ENCODE measurements around the gene PRF1. TPM values are rescaled to one million over a fixed set of nuclear protein-coding genes. Genes with fewer than 3 reads are reported as not detected.
A peak's percentile ranks its signal among the peaks of the same experiment; 100 is the strongest.

PRF1 gene
- total and polyA plus RNA-seq, 8 donors: 2.6 to 15.0 (median 4.5) TPM

- peak in 2 of 4 donors; percentile 83 to 94 for DNase-seq
- ATAC-seq: no peak
- TF ChIP-seq CTCF (IDR thresholded peaks at IDR 0.05): no peak
- peaks cover 16 to 17% of the 10 kb centered on the region in 2 donors for H3K4me1 ChIP-seq
- no peaks in the 10 kb centered on the region for H3K36me3 ChIP-seq
- H3K27ac ChIP-seq: no peak overlapping the region
- intact Hi-C loops (cut with DNase I): no loop called here
- H3K9me3 ChIP-seq: no peaks in the 10 kb centered on the region
- H3K4me3 ChIP-seq: no peak overlapping the region
- no peaks in the 10 kb centered on the region for H3K27me3 ChIP-seq
Measured at GRCh38 chr10:70589762-70590654, 12.5 kb downstream of the PRF1 start.

DNA sequence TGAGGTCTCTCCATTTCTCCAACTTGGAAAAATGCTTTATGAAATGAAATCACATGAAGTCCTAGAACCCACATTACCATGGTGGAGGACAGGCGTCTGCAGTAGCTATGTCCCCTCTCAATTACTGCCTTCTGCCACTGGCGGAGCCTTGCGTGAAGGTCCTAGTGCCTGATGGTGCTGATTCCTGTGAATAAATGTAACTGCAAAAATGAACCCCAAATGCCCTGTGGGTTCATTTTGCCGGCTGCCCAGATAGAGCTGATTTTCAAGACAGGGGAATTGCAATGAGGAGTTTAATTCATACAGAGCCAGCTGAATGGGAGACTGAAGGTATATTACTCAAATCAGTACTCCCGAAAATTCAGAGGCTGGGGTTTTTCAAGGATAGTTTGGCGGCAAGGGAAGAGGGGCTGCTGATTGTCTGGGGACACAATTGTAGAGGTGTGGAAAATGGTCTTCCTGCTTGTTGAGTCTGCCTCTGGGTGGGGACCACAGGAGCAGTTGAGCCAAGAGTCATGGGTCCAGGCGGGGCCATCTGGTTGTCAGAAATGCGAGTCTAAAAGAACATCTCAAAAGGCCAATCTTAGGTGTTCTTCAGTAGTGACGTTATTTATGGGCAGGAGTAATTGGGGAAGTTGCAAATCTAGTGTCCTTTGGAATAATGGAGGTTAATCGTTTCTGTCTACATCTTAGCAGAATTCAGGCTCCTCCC, 13.5 kb downstream of the PRF1 start:
- Histone ChIP-seq H3K9me3 (no peaks in the 10 kb centered on the region), H3K4me3 (no peak overlapping the region), H3K27me3 (no peaks in the 10 kb centered on the region), H3K36me3 (no peaks in the 10 kb centered on the region), H3K4me1 (peaks cover 25 to 27% of the 10 kb centered on the region in 2 donors), H3K27ac (no peak overlapping the region)
- intact Hi-C loops (cut with DNase I): no loop called here
- no peak for DNase-seq
- no peak for TF ChIP-seq CTCF (IDR thresholded peaks at IDR 0.05)
- no peak for ATAC-seq

DNA sequence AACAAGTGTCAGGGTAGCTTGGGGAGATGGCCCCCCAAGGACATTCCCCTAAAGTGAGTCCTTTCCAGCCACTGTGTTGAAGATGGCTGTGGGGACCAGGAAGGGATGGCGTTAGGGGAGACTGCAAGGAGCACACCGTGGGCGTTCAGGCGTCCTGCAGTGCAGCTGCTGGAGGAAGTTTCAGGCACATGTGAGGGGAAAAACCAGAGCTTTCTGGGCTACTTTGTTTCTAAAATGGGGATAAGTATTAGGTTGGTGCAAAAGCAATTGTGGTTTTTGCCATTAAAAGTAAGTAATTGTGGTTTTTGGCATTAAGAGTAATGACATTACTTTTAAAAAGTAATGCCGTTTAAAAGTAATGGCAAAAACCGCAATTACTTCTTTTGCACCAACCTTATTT, 14.3 kb downstream of the PRF1 start:
- no peaks in the 10 kb centered on the region for H3K27me3 ChIP-seq
- H3K4me1 ChIP-seq: peaks cover 29 to 33% of the 10 kb centered on the region in 2 donors
- no peak for DNase-seq
- H3K4me3 ChIP-seq: no peak overlapping the region
- no peak for ATAC-seq
- no peaks in the 10 kb centered on the region for H3K9me3 ChIP-seq
- intact Hi-C loops (cut with DNase I): no loop called here
- TF ChIP-seq CTCF (IDR thresholded peaks at IDR 0.05): no peak
- H3K36me3 ChIP-seq: no peaks in the 10 kb centered on the region
- no peak overlapping the region for H3K27ac ChIP-seq

DNA sequence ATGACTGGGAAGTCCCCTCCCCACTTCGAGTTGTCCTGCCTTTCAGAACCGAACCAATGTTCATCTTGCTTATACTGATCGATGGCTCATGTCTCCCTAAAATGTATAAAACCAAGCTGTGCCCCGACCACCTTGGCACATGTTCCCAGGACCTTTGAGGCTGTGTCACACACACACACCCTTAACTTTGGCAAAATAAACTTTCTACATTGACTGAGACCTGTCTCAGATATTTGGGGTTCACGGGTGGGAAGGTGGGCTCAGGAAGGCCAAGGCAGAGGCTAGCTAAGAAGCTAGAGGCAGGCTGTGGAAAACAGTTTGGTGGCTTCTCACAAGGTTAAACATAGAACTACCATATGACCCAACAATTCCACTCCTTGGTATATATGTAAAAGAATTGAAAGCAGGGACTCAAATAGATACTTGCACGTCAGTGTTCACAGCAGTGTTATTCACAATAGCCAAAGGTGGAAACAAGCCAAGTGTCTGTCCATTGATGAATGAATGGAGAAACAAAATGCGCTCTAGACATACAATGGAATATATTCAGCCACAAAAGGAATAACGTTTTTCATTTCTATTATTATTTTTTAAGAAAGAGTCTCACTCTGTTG, 15.4 kb downstream of the PRF1 start:
- H3K4me3 ChIP-seq: no peak overlapping the region
- no peak for ATAC-seq
- no peak for DNase-seq
- H3K9me3 ChIP-seq: no peaks in the 10 kb centered on the region
- no peak for TF ChIP-seq CTCF (IDR thresholded peaks at IDR 0.05)
- no peaks in the 10 kb centered on the region for H3K27me3 ChIP-seq
- intact Hi-C loops (cut with DNase I): no loop called here
- H3K4me1 ChIP-seq: peaks cover 29 to 33% of the 10 kb centered on the region in 2 donors
- no peak overlapping the region for H3K27ac ChIP-seq
- H3K36me3 ChIP-seq: no peaks in the 10 kb centered on the region

Data from left lung (tissue), 10 donors.